GM19455 (cell line): ENCODE measurements around the gene ABCC2.
A peak's percentile ranks its signal among the peaks of the same experiment; 100 is the strongest.
"Not testable (repeated sequence)": the region's sequence is repeated elsewhere in the genome, so short reads cannot be mapped to it uniquely, and the experiment has no call there.

Source experiments
- ATAC-seq: cut with Tn5 transposase; IDR thresholded peaks from one replicate; pipeline ENCODE4 v1.9.1; 2021; ENCODE audit not compliant: unreplicated experiment

ABCC2 gene

GRCh38 chr10:99782447-99783286, at the start of gene ABCC2:
Gene ABCC2 (plus strand): TSS chr10:99782640. CDS start chr10:99782845, 205 bp downstream.
- no peak for ATAC-seq

DNA sequence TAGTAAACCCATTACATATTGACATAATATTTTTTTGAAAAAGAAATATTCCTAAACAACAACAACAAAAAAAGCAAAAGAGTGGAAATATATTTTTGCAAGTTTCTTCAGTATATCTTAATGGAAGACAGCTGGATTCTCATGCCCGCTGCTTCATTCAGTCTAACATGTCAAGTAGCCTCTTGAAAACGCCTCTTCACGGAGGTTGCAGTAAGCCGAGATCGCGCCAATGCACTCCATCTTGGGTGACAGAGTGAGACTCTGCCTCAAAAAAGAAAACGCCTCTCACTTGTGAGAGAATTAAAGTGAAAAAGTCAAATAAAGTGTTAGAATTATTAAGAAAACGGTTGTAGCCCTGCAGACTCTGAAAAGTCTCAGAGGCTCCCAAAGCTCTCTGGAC, 49.1 kb upstream of the ABCC2 start:
- no peak for ATAC-seq

- not testable (repeated sequence) for ATAC-seq
Measured at GRCh38 chr10:99734111-99734510, 48.3 kb upstream of the ABCC2 start.

- no peak for ATAC-seq
Measured at GRCh38 chr10:99740260-99740659, 42.2 kb upstream of the ABCC2 start.

DNA sequence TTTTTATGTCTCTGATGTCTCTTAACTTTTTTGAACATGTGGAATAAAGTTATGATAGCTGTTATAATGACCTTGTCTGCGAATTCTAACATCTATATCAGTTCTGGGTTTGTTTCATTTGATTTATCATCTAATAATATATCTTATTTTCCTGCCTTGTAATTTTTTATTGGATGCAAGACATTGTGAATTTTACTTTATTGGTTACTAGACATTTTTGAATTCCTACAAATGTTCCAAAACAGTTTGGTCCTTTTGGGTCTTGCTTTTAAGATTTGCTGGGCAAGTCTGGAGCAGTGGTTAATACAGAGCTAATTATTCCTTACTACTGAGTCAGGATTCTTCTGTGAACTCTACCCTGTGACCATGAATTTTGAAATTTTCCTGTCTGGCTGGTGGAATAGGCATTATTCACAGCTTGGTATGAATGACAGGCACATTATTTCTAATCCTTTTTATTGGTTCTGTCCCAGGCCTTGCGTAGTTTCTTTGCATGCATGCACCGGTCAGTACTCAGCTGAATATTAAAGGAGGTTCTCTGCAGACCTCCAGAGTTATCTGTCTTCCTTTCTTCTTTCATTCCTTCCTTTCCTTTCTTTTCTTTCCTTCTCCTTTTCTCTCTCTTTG, 41.4 kb upstream of the ABCC2 start:
- ATAC-seq: no peak

GRCh38 chr10:99742254-99742653, 40.2 kb upstream of the ABCC2 start:
- ATAC-seq: no peak

- ATAC-seq: no peak
Measured at GRCh38 chr10:99742701-99743100, 39.7 kb upstream of the ABCC2 start.

- ATAC-seq: no peak
Measured at GRCh38 chr10:99743841-99744240, 38.6 kb upstream of the ABCC2 start.

- not testable (repeated sequence) for ATAC-seq
Measured at GRCh38 chr10:99746166-99746565, 36.3 kb upstream of the ABCC2 start.

GRCh38 chr10:99748823-99749451, 33.5 kb upstream of the ABCC2 start:
- no peak for ATAC-seq

- no peak for ATAC-seq
Measured at GRCh38 chr10:99750641-99751040, 31.8 kb upstream of the ABCC2 start.

DNA sequence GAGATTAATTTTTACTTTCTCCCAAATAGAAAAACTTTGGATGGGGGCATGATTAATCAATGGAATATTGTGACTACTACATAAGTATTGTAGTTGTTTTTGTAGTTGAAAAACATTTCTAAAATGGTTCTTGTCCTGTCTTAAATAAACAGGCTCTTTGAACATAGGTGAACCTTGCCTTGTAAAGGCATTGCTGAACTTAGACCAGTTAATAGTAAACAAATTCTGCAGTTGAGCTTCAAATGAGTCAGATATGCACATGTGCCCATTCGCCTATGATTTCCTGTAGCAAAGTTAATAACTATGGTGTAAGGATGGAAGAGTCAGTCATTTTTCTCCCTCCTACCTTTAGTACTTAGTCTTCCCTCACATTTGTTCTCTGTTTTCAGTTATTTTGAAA, 27.8 kb upstream of the ABCC2 start:
- ATAC-seq: no peak

DNA sequence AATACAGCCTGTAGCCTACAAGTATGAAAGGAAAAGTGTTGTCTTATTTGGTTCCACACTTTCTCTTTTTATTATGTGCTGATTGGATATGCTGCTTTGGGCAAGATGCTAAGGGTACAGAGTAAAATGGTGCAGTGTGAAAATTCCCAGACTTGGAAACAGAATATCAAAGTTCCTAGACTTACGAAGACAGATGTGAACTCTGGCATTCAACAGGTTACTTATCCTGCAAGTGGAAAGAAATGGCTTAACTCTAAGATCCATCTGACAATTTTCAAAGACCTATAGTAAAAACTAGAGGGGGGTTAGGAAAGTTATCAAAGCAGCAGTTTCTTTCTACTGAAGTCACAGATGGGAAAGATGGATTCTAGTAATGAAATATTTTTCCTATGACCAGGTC, 26.3 kb upstream of the ABCC2 start:
- ATAC-seq: no peak

- ATAC-seq: no peak
Measured at GRCh38 chr10:99758211-99758891, 24.1 kb upstream of the ABCC2 start.

GRCh38 chr10:99760321-99760720, 22.1 kb upstream of the ABCC2 start:
- no peak for ATAC-seq

GRCh38 chr10:99761365-99761764, 21.1 kb upstream of the ABCC2 start:
- ATAC-seq: no peak

DNA sequence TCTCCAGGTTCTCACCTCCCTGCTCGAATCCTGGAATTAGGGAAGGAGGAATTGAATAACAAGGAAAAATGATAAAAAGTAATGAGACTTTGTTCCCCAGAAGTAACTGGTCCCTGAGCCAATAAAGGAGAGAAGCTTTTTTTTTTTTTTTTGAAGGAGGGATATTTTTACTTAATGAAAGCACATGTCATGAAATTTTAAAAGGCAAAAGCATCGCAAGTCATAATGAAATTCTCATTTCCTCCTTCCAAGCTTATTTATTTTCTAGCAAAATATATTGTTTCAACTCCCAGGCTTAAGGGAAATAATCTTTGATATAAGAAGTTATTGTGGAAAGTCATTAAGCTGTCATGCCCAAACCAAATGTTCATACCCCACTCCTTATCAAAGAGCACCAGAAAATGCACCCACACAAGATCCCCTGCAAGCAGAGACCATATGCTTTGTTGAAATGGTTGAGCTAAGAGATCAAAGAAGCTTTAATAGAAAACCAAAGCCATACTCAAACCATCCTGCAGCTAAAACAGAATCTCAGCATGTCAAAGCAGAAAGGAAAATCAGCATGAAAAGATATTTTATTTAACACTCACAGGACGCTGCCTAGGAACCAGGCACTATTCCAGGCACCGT, 16.7 kb upstream of the ABCC2 start:
- ATAC-seq: peak; percentile 42

- ATAC-seq: peak; percentile 76
Measured at GRCh38 chr10:99766302-99766681, 16.1 kb upstream of the ABCC2 start.

GRCh38 chr10:99767901-99768300, 14.5 kb upstream of the ABCC2 start:
- ATAC-seq: no peak

DNA sequence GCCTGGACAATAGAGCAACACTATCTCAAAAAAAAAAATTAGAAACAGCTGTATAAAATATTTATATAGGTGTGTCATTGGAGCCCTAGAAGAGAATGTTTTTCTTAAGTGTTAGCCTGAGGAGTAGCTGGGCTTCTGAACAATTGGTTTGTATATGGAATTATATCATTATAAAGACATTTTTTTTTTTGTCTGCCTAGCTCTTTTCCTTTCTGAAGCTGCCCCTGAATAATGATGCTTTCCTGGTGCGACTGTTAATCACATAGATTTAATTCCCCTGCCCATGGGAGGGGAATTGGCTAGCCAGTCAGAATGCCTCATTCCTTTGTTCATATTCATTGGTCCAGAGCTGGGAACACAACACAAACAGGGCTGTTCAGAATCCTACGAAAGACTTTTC, 13.9 kb upstream of the ABCC2 start:
- ATAC-seq: no peak

GRCh38 chr10:99769706-99770105, 12.7 kb upstream of the ABCC2 start:
- ATAC-seq: no peak
